ENCODE results near the gene PP2D1. TPM values are rescaled to one million over a fixed set of nuclear protein-coding genes. Genes with fewer than 3 reads are reported as not detected.
"Not testable (repeated sequence)": the region's sequence is repeated elsewhere in the genome, so short reads cannot be mapped to it uniquely, and the experiment has no call there.

The PP2D1 gene
- polyA plus RNA-seq, 1 experiment, result not detected

DNA sequence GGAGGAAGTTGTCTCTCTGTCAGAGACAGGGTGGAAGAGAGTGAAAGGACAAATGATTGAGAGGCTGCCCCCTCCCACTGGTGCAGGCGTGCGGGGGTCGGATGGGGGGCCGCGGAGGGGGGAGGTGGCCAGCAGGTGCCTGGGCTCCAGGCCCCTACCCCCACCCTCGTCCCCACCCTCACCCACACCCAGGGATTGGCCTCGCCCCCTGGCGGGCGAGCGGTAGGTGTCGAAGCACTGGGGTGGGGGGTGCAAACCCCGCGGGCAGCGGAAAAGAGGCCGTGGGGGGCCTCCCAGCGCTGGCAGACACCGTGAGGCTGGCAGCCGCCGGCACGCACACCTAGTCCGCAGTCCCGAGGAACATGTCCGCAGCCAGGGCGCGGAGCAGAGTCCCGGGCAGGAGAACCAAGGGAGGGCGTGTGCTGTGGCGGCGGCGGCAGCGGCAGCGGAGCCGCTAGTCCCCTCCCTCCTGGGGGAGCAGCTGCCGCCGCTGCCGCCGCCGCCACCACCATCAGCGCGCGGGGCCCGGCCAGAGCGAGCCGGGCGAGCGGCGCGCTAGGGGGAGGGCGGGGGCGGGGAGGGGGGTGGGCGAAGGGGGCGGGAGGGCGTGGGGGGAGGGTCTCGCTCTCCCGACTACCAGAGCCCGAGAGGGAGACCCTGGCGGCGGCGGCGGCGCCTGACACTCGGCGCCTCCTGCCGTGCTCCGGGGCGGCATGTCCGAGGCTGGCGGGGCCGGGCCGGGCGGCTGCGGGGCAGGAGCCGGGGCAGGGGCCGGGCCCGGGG lies 27.9 kb upstream of the PP2D1 start, which contains the start of gene KAT2B:
KAT2B (plus strand) TSS at position 682 of the 783 bp plus-strand sequence; CDS start at position 714, 32 bp downstream.
- ChIA-PET POLR2A (no interaction called here), CTCF (interaction anchor here (0.8 to 1.1 kb wide), 3 partner anchors 85 to 168 kb away, joined by 3 to 5 read pairs (median 3); no protein-coding TSS in a partner anchor)

DNA sequence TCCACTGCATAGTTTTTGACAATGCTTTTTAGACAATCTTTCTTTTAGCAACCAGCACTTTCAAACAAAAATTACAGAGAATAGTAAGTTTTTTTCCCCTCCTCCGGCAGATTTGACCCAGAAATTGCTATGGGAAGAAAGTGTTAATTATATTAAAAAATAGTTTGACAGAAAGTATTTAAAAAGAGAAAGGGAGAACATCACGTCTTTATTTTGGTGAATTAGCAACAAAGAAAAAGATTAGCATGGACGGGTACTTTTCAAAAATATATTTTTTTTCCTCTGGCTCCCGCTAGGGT lies 27.4 kb upstream of the PP2D1 start:
- TF ChIP-seq, protein P1, sequence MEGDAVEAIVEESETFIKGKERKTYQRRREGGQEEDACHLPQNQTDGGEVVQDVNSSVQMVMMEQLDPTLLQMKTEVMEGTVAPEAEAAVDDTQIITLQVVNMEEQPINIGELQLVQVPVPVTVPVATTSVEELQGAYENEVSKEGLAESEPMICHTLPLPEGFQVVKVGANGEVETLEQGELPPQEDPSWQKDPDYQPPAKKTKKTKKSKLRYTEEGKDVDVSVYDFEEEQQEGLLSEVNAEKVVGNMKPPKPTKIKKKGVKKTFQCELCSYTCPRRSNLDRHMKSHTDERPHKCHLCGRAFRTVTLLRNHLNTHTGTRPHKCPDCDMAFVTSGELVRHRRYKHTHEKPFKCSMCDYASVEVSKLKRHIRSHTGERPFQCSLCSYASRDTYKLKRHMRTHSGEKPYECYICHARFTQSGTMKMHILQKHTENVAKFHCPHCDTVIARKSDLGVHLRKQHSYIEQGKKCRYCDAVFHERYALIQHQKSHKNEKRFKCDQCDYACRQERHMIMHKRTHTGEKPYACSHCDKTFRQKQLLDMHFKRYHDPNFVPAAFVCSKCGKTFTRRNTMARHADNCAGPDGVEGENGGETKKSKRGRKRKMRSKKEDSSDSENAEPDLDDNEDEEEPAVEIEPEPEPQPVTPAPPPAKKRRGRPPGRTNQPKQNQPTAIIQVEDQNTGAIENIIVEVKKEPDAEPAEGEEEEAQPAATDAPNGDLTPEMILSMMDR (IDR thresholded peaks at IDR 0.05; ENCODE audit: insufficient read depth, low read depth, low read length), result no peak
- ChIA-PET CTCF (no interaction called here), POLR2A (no interaction called here)

More for the DNA sequence above, 27.9 kb upstream of the PP2D1 start, which contains the start of gene KAT2B:
- Histone ChIP-seq H3K4me3 (ENCODE audit: low read depth, low read length) (peak within 1 kb of the TSS; percentile 58), H3K27me3 (ENCODE audit: control insufficient read depth, insufficient read depth, low read length) (no peaks in the 10 kb centered on the region), H3K36me3 (ENCODE audit: control insufficient read depth, insufficient read depth, low read length) (no peaks in the 10 kb centered on the region)
- TF ChIP-seq, protein P1 (IDR thresholded peaks at IDR 0.05; ENCODE audit: insufficient read depth, low read depth, low read length), result peak; percentile 79
- no peak for DNase-seq (ENCODE audit: low read depth)

DNA sequence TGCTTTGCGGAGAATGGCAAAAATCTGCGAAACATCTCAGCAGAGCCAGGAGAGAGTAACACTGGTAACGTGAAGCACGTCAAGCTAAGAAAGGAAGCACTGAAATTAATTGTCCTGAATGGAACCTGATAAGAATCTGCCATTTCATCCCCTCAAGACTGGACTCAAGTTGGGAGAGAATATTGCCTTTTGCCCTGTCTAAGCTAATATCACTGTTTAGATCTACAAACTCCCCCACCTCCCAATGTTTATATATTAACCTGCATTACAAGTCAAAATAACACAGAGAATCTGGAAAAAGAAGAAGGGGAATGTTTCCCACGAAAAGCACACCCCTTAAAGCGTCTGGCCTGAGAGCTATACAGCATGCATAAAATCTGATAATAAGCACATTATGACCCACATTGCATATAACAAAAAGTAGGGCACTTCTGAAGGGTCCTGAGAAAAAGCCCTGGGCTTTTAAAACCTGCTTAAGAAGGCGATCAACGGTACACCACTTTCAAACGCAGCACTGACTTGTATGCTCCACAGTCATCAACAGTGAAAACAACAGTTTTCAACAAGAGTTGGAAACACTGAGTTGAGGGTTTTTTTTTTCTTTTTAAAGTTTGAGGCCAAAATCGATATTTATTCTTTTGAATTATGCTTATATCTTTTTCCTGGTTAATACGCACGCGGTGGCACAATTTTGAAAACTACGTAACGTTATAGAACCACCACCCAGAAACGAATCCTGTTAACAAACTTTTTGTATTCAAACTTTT lies 26.8 kb upstream of the PP2D1 start:
- no peaks in the 10 kb centered on the region for H3K36me3 ChIP-seq (ENCODE audit: control insufficient read depth, insufficient read depth, low read length)
- DNase-seq (ENCODE audit: low read depth), result no peak
- ChIA-PET POLR2A (no interaction called here), CTCF (no interaction called here)
- H3K4me3 ChIP-seq (ENCODE audit: low read depth, low read length), result peak overlapping the region; percentile 58
- no peaks in the 10 kb centered on the region for H3K27me3 ChIP-seq (ENCODE audit: control insufficient read depth, insufficient read depth, low read length)
- TF ChIP-seq, protein P1 (IDR thresholded peaks at IDR 0.05; ENCODE audit: insufficient read depth, low read depth, low read length), result no peak

More for the DNA sequence above, 27.4 kb upstream of the PP2D1 start:
- H3K4me3 ChIP-seq (ENCODE audit: low read depth, low read length), result peak overlapping the region; percentile 58
- H3K36me3 ChIP-seq (ENCODE audit: control insufficient read depth, insufficient read depth, low read length), result no peaks in the 10 kb centered on the region
- no peak for DNase-seq (ENCODE audit: low read depth)
- H3K27me3 ChIP-seq (ENCODE audit: control insufficient read depth, insufficient read depth, low read length), result no peaks in the 10 kb centered on the region

DNA sequence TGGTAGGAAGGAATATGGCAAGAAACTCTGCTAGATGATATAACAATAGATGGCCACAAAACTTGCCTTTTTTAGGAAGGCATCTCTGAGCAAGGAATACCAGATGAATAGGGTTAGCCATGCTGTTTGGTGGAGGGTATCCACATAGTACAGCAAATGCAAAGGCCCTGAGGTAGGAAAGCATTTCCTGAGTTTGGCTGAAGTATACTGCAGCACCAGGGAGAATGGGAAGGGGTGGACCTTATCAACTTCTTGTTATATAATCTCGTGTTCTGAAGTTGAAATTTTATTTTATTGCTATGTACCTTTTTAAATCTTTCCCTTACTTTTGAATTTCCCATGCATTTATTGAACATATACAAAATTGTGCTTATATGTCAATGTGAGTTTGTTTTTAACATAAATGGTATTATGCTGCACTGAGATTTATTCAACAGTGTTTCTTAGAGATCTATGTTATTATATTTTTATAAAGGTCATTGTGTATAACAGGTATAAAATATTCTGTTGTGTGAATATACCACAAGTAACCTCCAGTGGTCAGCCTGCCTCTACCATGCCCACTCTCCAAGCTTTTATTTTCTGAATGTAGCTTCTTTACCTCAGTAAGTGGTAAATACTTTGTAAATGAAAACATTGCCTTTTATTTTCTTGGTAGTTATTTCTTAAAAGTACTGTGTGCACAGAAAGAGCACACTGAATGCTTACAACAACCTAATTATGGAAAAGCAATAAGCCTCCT lies 25.4 kb upstream of the PP2D1 start:
- POLR2A ChIA-PET, result no interaction called here
- H3K4me3 ChIP-seq (ENCODE audit: low read depth, low read length), result no peak overlapping the region
- CTCF ChIA-PET, result no interaction called here
- H3K36me3 ChIP-seq (ENCODE audit: control insufficient read depth, insufficient read depth, low read length), result no peaks in the 10 kb centered on the region
- TF ChIP-seq, protein P1 (IDR thresholded peaks at IDR 0.05; ENCODE audit: insufficient read depth, low read depth, low read length), result no peak
- no peaks in the 10 kb centered on the region for H3K27me3 ChIP-seq (ENCODE audit: control insufficient read depth, insufficient read depth, low read length)
- DNase-seq (ENCODE audit: low read depth), result no peak

DNA sequence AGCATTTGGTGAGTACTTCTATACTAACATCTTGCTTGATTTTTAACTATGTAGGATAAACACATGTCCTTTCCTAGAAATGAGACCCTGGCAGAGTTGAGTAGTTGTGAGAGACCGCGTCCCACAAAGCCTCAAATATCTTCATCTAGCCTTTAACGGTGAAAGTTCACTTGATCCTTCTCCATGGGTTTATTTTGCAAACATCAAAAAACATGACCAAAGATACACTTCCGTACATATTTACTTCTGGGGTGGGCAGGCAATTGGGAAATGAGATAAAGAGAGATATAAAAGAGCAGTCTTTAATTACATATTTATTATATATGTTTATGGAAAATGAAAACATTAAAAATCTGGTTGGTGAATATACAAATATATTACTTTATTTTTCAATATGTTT lies 23.0 kb upstream of the PP2D1 start:
- H3K36me3 ChIP-seq (ENCODE audit: control insufficient read depth, insufficient read depth, low read length), result no peaks in the 10 kb centered on the region
- TF ChIP-seq, protein P1 (IDR thresholded peaks at IDR 0.05; ENCODE audit: insufficient read depth, low read depth, low read length), result no peak
- DNase-seq (ENCODE audit: low read depth), result no peak
- H3K27me3 ChIP-seq (ENCODE audit: control insufficient read depth, insufficient read depth, low read length), result no peaks in the 10 kb centered on the region
- H3K4me3 ChIP-seq (ENCODE audit: low read depth, low read length), result no peak overlapping the region
- ChIA-PET POLR2A (no interaction called here), CTCF (no interaction called here)

DNA sequence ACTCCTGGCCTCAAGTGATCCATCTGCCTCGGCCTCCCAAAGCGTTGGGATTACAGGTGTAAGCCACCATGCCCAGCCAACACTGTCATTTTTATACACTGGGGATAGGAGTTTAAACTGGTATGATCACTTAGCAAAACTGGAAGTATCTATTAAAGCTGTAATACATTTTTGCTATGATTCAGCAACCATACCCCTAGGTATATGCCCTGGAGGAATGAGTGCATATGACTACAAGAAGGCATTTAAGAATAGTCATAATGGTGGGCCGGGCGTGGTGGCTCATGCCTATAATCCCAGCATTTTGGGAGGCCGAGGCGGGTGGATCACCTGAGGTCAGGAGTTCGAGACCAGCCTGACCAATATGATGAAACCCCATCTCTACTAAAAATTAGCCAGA lies 19.9 kb upstream of the PP2D1 start:
- H3K27me3 ChIP-seq (ENCODE audit: control insufficient read depth, insufficient read depth, low read length); H3K4me3 ChIP-seq (ENCODE audit: low read depth, low read length); DNase-seq (ENCODE audit: low read depth); H3K36me3 ChIP-seq (ENCODE audit: control insufficient read depth, insufficient read depth, low read length); POLR2A ChIA-PET; CTCF ChIA-PET: not testable (repeated sequence)

Data from BJ (cell line).